Forelimb muscle (tissue), 1 donor: ENCODE data around the gene IL32. TPM values are rescaled to one million over a fixed set of nuclear protein-coding genes. Genes with fewer than 3 reads are reported as not detected.

Experiments used
- DNase-seq: peaks from one replicate; pipeline ENCODE4 v3.0.0-alpha.2; 2013; ENCODE audit warnings: low read depth
- polyA plus RNA-seq: library from polyadenylated mRNA; unstranded; fragments of 120-200 nt; gene quantifications from one replicate; pipeline ENCODE4 v1.2.1, GENCODE V29; 2013; ENCODE audit not compliant: insufficient read length

IL32 gene
- polyA plus RNA-seq, 1 donor = 121 TPM

- no peak for DNase-seq
Observed at GRCh38 chr16:3089717-3090592, 24.5 kb downstream of the IL32 start.

DNA sequence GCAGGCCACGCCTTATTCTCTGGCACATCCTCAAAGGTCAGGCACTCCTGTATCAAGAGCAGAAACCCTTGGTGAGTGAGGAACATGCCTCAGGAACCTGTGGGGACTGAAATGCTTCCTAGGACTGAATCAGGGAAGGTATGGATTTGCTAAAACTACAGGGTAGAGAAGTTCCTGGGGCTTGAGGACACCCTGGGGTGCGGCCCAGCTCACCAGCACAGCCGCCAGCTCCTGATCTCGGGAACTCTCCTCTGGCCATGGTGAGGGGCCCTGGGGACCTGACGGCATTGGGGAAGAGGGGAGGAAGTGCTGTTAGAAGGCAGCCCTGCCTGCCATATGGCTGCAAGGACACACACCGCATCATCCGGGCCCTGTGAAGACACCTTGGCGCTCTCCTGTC is 26.1 kb downstream of the IL32 start:
- no peak for DNase-seq

GRCh38 chr16:3092501-3092941 is 27.1 kb downstream of the IL32 start:
- no peak for DNase-seq

GRCh38 chr16:3094289-3095027 is 29.0 kb downstream of the IL32 start:
- DNase-seq = no peak

DNA sequence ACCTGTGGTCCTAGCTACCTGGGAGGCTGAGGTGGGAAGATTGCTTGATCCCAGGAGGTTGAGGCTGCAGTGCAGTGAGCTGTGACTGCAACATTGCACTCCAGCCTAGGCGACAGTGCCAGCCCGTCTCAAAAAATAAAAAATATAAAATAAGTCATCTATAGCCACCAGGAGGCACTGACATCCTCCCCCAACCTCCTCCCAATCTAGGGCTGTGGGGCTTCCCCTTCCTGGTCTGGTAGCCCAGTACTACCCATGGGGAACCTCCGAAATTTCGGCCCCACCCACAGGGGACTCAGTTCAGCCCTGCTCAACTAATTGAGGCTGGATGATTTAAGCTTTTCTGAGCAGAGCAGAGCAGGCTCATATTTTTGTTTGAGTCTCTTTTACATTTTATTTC is 30.4 kb downstream of the IL32 start:
- no peak for DNase-seq

DNA sequence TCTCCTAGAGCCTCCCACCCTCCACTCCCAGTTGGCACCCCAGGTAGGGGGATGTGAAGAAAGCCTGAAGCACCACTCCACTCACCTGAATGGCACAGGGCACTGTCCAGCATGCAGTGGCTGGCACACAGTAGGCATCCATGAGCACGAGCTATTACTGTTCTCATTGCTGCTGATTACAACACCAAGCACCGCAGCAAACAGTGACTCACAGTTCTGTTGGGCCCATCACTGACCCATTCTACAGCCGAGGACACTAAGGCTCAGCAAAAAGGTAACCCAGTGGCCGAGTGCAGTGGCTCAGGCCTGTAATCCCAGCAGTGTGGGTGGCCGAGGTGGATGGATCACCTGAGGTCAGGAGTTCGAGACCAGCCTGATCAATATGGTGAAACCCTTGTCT is 30.9 kb downstream of the IL32 start:
- DNase-seq = no peak

- DNase-seq = no peak
Observed at GRCh38 chr16:3097266-3097665, 31.8 kb downstream of the IL32 start.

DNA sequence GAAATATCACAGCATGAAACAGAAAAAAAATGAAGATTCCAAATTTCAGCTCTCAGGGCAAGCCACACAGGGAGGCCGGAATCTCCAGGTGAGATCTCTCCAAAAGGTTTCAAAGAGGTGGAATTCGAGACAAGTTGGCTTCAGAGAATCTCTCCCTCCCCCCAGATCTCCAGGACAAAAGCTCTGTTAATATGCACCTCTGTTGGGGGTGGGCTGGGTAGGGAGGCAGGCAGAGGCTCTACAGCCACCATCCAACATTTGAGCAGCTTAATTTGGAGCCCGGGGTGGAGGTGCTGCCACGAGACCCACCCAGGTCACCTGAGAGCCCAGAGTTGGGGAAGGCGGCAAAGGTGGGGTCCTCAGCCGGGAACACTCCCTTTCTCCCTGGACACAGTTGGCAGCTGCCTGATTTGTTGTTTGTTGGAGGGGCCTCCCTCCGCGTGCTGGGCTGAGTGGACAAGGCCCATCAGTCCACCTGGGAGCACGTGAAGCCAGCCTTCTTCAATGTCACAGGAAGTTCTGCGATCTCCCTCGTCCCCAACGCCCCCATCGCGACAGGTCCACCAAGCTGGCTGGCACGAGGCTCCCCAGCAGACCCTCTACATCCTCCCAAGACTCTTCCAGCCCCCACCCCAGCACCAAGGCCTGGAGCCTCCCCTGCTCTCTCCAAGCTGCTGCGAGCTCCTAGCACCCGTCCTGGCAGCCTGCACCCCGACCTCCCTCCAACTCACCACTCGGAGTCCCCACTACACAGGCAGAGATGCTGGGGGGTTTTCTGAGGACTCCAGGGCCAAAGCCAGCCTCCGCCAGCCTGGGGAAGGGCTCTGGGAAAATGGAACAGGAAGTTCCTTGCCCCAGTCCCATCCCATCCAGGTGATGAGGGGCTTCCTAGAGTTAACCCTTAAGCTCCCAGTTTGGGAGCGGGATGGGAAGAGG is 33.3 kb downstream of the IL32 start, which contains the start of gene ZSCAN10:
ZSCAN10 (minus strand) TSS at position 836 of the 936 bp plus-strand sequence. CDS start 6,357 bp downstream, outside the sequence.
- no peak for DNase-seq

GRCh38 chr16:3099395-3099731 is 33.9 kb downstream of the IL32 start:
- DNase-seq = no peak

- no peak for DNase-seq
Observed at GRCh38 chr16:3099732-3100499, 34.5 kb downstream of the IL32 start.

DNA sequence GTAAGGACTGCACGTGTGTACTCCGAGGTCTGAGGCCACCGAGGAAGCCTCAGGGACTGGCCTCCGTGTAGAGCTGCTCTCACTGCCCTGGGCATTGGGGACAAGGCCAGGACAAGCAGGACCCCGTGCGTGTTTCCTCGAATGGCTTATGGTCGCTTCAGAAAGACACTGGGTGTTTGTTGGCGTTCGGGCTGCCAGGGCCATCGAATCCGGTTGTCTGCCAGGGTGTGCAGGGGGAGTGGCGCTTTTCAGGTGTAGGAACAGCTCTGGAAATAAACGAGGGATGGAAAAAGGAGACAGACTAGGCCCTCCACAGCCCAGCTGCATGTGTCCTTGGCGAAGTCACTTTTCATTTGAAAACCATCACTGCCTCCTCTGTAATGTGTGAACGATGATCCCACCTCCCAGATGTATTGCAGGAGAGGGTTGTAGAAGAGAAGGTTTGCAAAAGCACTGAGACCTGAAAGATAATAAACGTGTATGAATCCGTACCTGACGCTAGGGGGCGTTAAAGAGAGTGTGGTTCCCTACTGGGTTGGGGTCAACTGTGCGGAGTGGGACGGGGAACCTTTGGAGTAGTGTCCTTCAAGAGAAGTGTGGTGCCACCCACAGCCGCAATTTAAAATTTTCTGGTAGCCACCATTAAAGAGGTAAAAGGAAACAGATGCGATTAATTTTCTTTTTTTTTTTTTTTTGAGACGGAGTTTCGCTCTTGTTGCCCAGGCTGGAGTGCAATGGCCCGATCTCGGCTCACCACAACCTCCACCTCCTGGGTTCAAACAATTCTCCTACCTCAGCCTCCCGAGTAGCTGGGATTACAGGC is 35.8 kb downstream of the IL32 start:
- DNase-seq = no peak

- DNase-seq = no peak
Observed at GRCh38 chr16:3101841-3102470, 36.5 kb downstream of the IL32 start.

DNA sequence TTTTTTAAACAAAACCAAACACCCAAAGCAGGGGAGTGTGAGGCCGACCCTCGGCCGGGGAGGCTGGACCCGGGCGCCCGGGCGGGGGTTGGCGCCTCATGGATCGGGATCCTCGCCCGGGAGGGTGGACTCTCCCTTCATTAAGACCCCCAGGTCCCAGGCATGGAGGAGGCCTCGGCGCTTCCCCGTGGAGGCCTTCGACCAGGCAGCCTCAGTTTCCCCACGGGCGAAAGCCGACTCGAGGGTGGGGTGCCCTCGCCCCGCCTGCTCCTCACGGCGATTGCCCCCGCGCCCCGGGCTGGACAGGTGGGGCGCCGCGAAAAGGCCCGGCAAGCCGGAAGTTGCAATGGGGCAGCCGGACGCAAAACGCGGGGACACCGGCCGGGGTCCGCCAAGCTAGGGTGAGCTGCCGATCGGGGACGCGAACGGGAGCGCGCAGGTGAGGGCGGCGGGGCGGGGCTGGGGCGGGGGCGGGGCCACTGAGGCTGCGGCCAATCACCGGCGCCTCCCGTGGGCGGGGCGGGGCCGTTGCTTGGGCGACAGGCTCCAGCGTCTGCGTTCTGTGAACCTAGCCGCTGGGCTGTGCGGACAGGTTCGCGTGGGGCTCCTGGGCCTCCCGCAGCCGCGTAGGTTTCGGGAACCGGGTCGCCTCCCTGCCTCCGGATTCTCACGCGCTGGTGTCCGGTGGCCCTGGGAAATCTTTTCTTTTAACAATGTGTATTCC is 40.9 kb downstream of the IL32 start:
- DNase-seq = no peak

- no peak for DNase-seq
Observed at GRCh38 chr16:3112058-3112880, 46.8 kb downstream of the IL32 start, which contains the start of gene ZNF205. Gene ZNF205, plus strand, starts transcription at chr16:3112586. Its CDS starts 845 bp downstream, at chr16:3113431.

DNA sequence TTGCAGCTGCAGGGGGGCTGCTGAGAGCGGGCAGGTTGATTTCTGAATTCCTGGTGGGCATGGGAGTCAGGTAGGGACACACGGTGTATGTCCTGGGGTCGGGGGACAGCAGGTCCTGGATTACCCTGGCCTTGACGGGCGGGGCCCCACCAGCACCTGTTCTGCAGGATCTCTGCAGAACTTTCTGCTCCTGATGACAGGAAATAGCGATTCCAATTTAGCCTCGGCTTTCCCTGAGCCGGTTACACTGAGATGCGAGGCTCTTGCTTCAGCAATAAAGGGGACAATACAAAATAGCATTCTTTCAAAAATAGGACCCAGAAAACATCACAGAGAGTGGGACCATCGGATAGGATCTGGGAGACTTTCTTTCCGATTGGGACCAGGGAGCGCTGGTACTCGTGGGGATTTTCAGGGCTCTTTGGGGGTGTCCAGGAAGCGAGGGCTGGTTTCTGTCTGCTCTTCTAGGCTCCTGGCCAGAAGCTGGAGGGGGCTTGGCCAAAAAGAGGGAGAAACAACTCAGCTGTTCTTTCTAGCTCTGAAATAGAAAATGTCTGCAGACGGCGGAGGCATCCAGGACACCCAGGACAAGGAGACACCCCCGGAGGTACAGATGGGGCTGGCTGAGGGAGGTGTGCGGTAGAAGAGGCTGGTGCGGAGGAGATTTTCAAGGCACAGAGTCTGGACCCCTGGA is 47.6 kb downstream of the IL32 start:
- no peak for DNase-seq

- no peak for DNase-seq
Observed at GRCh38 chr16:3113765-3114479, 48.5 kb downstream of the IL32 start.

DNA sequence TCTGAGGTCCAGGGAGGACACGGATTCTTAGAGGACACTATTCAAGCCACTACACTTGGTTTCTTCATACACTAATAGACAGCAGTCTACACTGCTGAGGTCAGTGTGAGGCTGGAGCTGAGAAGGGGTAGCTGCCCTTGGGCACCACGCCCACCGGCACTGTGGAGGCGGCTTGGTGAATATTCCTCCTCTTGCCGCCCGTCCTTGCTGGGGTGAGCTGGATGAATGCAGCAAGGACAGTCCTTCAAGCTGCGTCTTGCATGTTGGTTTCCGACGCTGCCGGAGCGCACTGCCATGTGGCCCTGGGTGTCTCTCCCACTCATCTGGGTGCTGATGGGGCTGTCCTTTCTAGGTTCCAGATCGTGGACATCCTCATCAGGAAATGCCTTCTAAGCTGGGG is 49.6 kb downstream of the IL32 start:
- no peak for DNase-seq
